Liver (tissue), 9 donors: ENCODE measurements around the gene ATG5. TPM values are rescaled to one million over a fixed set of nuclear protein-coding genes. Genes with fewer than 3 reads are reported as not detected.

Experiments
- DNase-seq: peaks from one replicate; pipeline ENCODE4 v3.0.0-alpha.2; 2017; ENCODE audit warnings: low spot score
- H3K27ac ChIP-seq, 2 donors: one replicate each; pipeline ENCODE4 v1.7.0; 2013; ENCODE audit warnings: inconsistent platforms in 2 of 2, low read length in 2 of 2, control low read depth in 1 of 2, low read depth in 1 of 2, mild to moderate bottlenecking in 1 of 2
- H3K27me3 ChIP-seq, 4 donors: one replicate each; pipeline versions ENCODE4 v1.6.1 to v1.7.0; 2013; ENCODE audit warnings: low read length in 3 of 4, inconsistent platforms in 1 of 4, mild to moderate bottlenecking in 1 of 4, moderate library complexity in 1 of 4; ENCODE audit not compliant: control insufficient read depth in 4 of 4, insufficient read depth in 4 of 4
- H3K36me3 ChIP-seq, 4 donors: one replicate each; pipeline versions ENCODE4 v1.6.1 to v1.7.0; 2013; ENCODE audit warnings: low read length in 3 of 4, mild to moderate bottlenecking in 3 of 4, low read depth in 1 of 4, moderate library complexity in 1 of 4; ENCODE audit not compliant: control insufficient read depth in 4 of 4, insufficient read depth in 3 of 4
- H3K4me1 ChIP-seq, 4 donors: one replicate each; pipeline versions ENCODE4 v1.6.1 to v1.7.0; 2013; ENCODE audit warnings: low read length in 3 of 4, mild to moderate bottlenecking in 3 of 4, moderate library complexity in 1 of 4; ENCODE audit not compliant: control insufficient read depth in 4 of 4, insufficient read depth in 4 of 4
- H3K4me3 ChIP-seq, 3 donors: one replicate each; pipeline versions ENCODE4 v1.6.1 to v1.7.0; 2013; ENCODE audit warnings: low read length in 3 of 3, control low read depth in 1 of 3, low read depth in 1 of 3, mild to moderate bottlenecking in 1 of 3
- H3K9ac ChIP-seq, 2 donors: one replicate each; pipeline ENCODE4 v1.7.0; 2013; ENCODE audit warnings: low read length in 2 of 2, mild to moderate bottlenecking in 2 of 2, moderate library complexity in 2 of 2, control low read depth in 1 of 2, low read depth in 1 of 2
- H3K9me3 ChIP-seq, 4 donors: one replicate each; pipeline versions ENCODE4 v1.6.1 to v1.7.0; 2013; ENCODE audit warnings: low read length in 3 of 4; ENCODE audit not compliant: control insufficient read depth in 4 of 4
- ATF3 ChIP-seq: IDR thresholded peaks from 2 replicates; pipeline ENCODE4 v1.6.1; 2016; ENCODE audit warnings: antibody characterized with exemption
- CTCF ChIP-seq: fragments of 150-350 bp; IDR thresholded peaks from 2 replicates; pipeline ENCODE4 v1.5.1; 2017; ENCODE audit warnings: improper control_type of control experiment, low read depth, low read length; ENCODE audit not compliant: missing input control
- EGR1 ChIP-seq, 2 donors: IDR thresholded peaks; 2 replicates each; pipeline ENCODE4 v1.6.1; 2016 to 2018; ENCODE audit warnings: antibody characterized with exemption in 2 of 2, low read depth in 2 of 2
- FOXA1 ChIP-seq: IDR thresholded peaks from 2 replicates; pipeline ENCODE4 v1.6.1; 2016; ENCODE audit warnings: antibody characterized with exemption
- FOXA2 ChIP-seq: IDR thresholded peaks from 2 replicates; pipeline ENCODE4 v1.6.1; 2016; ENCODE audit warnings: antibody characterized with exemption
- GABPA ChIP-seq, 2 donors: IDR thresholded peaks in 1 of 2; conservative IDR thresholded peaks in 1 of 2; 2 replicates each; pipeline ENCODE4 v1.6.1; 2016; ENCODE audit warnings: antibody characterized with exemption in 2 of 2, mild to moderate bottlenecking in 1 of 2, moderate library complexity in 1 of 2
- HNF4A ChIP-seq, 2 donors: conservative IDR thresholded peaks; 2 replicates each; pipeline ENCODE4 v1.6.1; 2016; ENCODE audit warnings: antibody characterized with exemption in 2 of 2, mild to moderate bottlenecking in 2 of 2
- HNF4G ChIP-seq: IDR thresholded peaks from 2 replicates; pipeline ENCODE4 v1.6.1; 2016; ENCODE audit warnings: antibody characterized with exemption
- JUND ChIP-seq, 2 donors: IDR thresholded peaks; 2 replicates each; pipeline ENCODE4 v1.6.1; 2016; ENCODE audit warnings: antibody characterized with exemption in 2 of 2
- MAX ChIP-seq: IDR thresholded peaks from 2 replicates; pipeline ENCODE4 v1.6.1; 2016; ENCODE audit warnings: antibody characterized with exemption
- RAD21 ChIP-seq, 2 donors: IDR thresholded peaks; 2 replicates each; pipeline ENCODE4 v1.6.1; 2016; ENCODE audit warnings: antibody characterized with exemption in 2 of 2, mild to moderate bottlenecking in 2 of 2
- REST ChIP-seq: IDR thresholded peaks from 2 replicates; pipeline ENCODE4 v1.6.1; 2016; ENCODE audit warnings: antibody characterized with exemption, mild to moderate bottlenecking
- SP1 ChIP-seq: IDR thresholded peaks from 2 replicates; pipeline ENCODE4 v1.6.1; 2018; ENCODE audit warnings: antibody characterized with exemption, mild to moderate bottlenecking
- WGBS: extraction: QIAGEN DNeasy Blood & Tissue Kit; methylation state at CpG from one replicate; pipeline ENCODE4 v1.1.7; 2013; 5-methylcytosine and 5-hydroxymethylcytosine counted together
- polyA plus RNA-seq, 2 donors: library from polyadenylated mRNA; stranded (reverse) in 1 of 2; unstranded in 1 of 2; fragments of 200-250 nt in 1 of 2; fragments of >200 nt in 1 of 2; fragmentation: Nextera tagmentation in 1 of 2; extraction: Ambion mirVana in 1 of 2; gene quantifications; one replicate each; pipeline versions ENCODE4 v1.2.1 to v1.2.3, GENCODE V29; 2013 to 2015
- total RNA-seq, 2 donors: library from RNA; depleted of rRNA; stranded (reverse); fragments of >200 nt; gene quantifications; one replicate each; pipeline ENCODE4 v1.2.3, GENCODE V29; 2014
- donor health status: healthy.
- donor health status: healthy.
- donor health status: healthy.
- donor health status: healthy.
- donor health status: healthy.

The ATG5 gene
- total and polyA plus RNA-seq, 4 donors = 10.0 to 25.7 (median 19.7) TPM

- Histone ChIP-seq H3K36me3 (peaks cover 0 to 15% (median 9%) of the 10 kb centered on the region in 4 donors), H3K27ac (no peak overlapping the region), H3K27me3 (no peaks in the 10 kb centered on the region), H3K9ac (no peak overlapping the region), H3K4me3 (no peak overlapping the region), H3K4me1 (no peaks in the 10 kb centered on the region), H3K9me3 (peaks cover 0 to 5% (median 0%) of the 10 kb centered on the region in 4 donors)
- TF ChIP-seq FOXA1 (no peak), REST (no peak), SP1 (no peak), HNF4G (no peak), FOXA2 (no peak), GABPA (IDR thresholded peaks at IDR 0.05 in 1 of 2, conservative IDR thresholded peaks at IDR 0.05 in 1 of 2) (no peak), HNF4A (conservative IDR thresholded peaks at IDR 0.05) (no peak), JUND (IDR thresholded peaks at IDR 0.05) (no peak)
- 89% methylated on average over 1 of the region's 1 CpG for WGBS
- DNase-seq = no peak
Measured at GRCh38 chr6:106287215-106287614, 38.3 kb downstream of the ATG5 start.

- DNase-seq = no peak
- Histone ChIP-seq H3K27me3 (no peaks in the 10 kb centered on the region), H3K36me3 (peaks cover 0 to 10% (median 8%) of the 10 kb centered on the region in 4 donors), H3K4me3 (no peak overlapping the region), H3K9ac (no peak overlapping the region), H3K4me1 (no peaks in the 10 kb centered on the region), H3K9me3 (peaks cover 0 to 5% (median 0%) of the 10 kb centered on the region in 4 donors), H3K27ac (no peak overlapping the region)
- WGBS = 95% methylated on average over 1 of the region's 1 CpG
- no peak for TF ChIP-seq CTCF
- no peak for TF ChIP-seq MAX
- TF ChIP-seq FOXA2 = no peak
- no peak for TF ChIP-seq EGR1 (IDR thresholded peaks at IDR 0.05; ENCODE audit: low read depth in 2 of 2)
- TF ChIP-seq HNF4A (conservative IDR thresholded peaks at IDR 0.05) = no peak
- no peak for TF ChIP-seq FOXA1
- no peak for TF ChIP-seq RAD21 (IDR thresholded peaks at IDR 0.05)
- TF ChIP-seq REST = no peak
- no peak for TF ChIP-seq JUND (IDR thresholded peaks at IDR 0.05)
- no peak for TF ChIP-seq ATF3
Measured at GRCh38 chr6:106286746-106287145, 38.8 kb downstream of the ATG5 start.
